Activated CD4-positive, alpha-beta memory T cell treated with anti-CD3 and anti-CD28 coated beads, Interleukin-2, amount 10 ng/mL, durations not matched to agents 7 days and 5 days (primary cell): ENCODE data around the gene FXYD5. TPM values are rescaled to one million over a fixed set of nuclear protein-coding genes. Genes with fewer than 3 reads are reported as not detected.
"Not testable (repeated sequence)": the region's sequence is repeated elsewhere in the genome, so short reads cannot be mapped to it uniquely, and the experiment has no call there.

Source experiments
- CTCF ChIA-PET: fragments of 350-600 bp; sonication (Branson Sonifier 250); formaldehyde crosslinking; loops from one replicate; lab custom pipeline; 2021; ENCODE audit warnings: antibody characterized with exemption, inconsistent platforms; lab: Charles Lee
- POLR2A ChIA-PET: fragments of 350-600 bp; sonication (Branson Sonifier 250); formaldehyde crosslinking; loops from one replicate; lab custom pipeline; 2021; ENCODE audit warnings: antibody characterized with exemption; lab: Charles Lee
- DNase-seq: peaks from one replicate; pipeline ENCODE4 v3.0.0-alpha.2; 2020
- H3K27ac Mint-ChIP-seq: one replicate; pipeline ENCODE4 v1.8.0; 2021; ENCODE audit warnings: mild to moderate bottlenecking, mixed read lengths
- H3K27me3 Mint-ChIP-seq: one replicate; pipeline ENCODE4 v1.8.0; 2021; ENCODE audit warnings: mixed read lengths
- H3K36me3 Mint-ChIP-seq: one replicate; pipeline ENCODE4 v1.8.0; 2021; ENCODE audit warnings: low read depth, mixed read lengths
- H3K4me1 Mint-ChIP-seq: one replicate; pipeline ENCODE4 v1.8.0; 2021; ENCODE audit warnings: mixed read lengths
- H3K4me3 Mint-ChIP-seq: one replicate; pipeline ENCODE4 v1.8.0; 2021; ENCODE audit warnings: mild to moderate bottlenecking, mixed read lengths
- H3K9me3 Mint-ChIP-seq: one replicate; pipeline ENCODE4 v1.8.0; 2021; ENCODE audit warnings: mixed read lengths
- total RNA-seq, 2 experiments: library from RNA; stranded (reverse); gene quantifications; one replicate each; pipeline ENCODE4 v1.2.3, GENCODE V29; 2021

The FXYD5 gene
- total RNA-seq, 2 experiments from 2014 or later: 588 to 589 TPM

DNA sequence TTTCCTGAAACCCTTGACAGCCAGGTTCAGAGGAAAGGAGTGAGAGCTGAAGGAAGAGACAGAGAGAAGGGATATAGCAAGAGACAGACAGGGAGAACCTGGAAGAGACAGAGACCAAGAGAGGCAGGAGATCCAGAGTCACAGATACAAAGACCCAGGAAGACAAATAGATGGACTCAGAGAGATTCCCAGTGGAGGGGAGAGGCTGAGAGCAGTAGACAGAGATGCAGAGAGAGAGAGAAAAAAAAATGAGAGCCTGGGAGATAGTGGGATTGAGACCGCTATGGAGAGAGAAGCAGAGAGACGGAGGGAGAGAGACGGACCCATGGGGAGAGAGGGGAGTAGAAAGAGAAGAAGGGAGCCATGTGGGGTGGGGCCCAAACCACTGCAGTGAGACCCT is 10.7 kb upstream of the FXYD5 start:
- Mint-ChIP-seq H3K36me3 (no peaks in the 10 kb centered on the region), H3K4me1 (peaks cover 35% of the 10 kb centered on the region), H3K27ac (no peak overlapping the region), H3K27me3 (peaks cover 22% of the 10 kb centered on the region), H3K4me3 (peak overlapping the region; percentile 21), H3K9me3 (no peaks in the 10 kb centered on the region)
- DNase-seq: no peak
- ChIA-PET POLR2A (interaction anchor here (1.0 to 3.9 kb wide), 2 partner anchors 10 to 127 kb away, joined by 4 to 39 read pairs; partner anchors contain the start of gene FXYD5), CTCF (interaction anchor here (0.7 to 2.0 kb wide), 4 partner anchors 10 to 72 kb away, joined by 3 to 8 read pairs (median 3); partner anchors contain the start of gene FXYD5)

DNA sequence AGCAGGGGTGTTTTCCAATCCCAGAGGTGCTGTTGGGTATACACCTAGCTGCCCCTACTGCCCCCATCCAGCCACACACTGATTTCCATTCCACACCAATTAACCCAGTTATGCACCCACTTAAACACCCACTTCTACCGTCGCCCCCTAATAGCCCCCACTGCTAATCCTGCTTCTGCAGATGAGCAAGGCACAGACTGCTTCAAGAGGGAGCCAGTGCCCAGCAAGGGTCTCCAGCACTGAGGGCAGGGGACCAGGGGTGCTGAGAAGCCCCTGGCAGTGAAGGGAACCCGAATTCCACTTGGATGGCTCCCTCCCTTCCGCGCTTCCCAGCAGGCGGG is 10.3 kb upstream of the FXYD5 start:
- Mint-ChIP-seq H3K27me3 (peaks cover 22% of the 10 kb centered on the region), H3K4me3 (no peak overlapping the region), H3K36me3 (no peaks in the 10 kb centered on the region), H3K9me3 (no peaks in the 10 kb centered on the region), H3K27ac (no peak overlapping the region), H3K4me1 (peaks cover 35% of the 10 kb centered on the region)
- CTCF ChIA-PET: interaction anchor here (2.0 kb wide), 1 partner anchor 10 kb away, joined by 8 read pairs; the partner anchor contains the start of gene FXYD5
- POLR2A ChIA-PET: no interaction called here
- no peak for DNase-seq

DNA sequence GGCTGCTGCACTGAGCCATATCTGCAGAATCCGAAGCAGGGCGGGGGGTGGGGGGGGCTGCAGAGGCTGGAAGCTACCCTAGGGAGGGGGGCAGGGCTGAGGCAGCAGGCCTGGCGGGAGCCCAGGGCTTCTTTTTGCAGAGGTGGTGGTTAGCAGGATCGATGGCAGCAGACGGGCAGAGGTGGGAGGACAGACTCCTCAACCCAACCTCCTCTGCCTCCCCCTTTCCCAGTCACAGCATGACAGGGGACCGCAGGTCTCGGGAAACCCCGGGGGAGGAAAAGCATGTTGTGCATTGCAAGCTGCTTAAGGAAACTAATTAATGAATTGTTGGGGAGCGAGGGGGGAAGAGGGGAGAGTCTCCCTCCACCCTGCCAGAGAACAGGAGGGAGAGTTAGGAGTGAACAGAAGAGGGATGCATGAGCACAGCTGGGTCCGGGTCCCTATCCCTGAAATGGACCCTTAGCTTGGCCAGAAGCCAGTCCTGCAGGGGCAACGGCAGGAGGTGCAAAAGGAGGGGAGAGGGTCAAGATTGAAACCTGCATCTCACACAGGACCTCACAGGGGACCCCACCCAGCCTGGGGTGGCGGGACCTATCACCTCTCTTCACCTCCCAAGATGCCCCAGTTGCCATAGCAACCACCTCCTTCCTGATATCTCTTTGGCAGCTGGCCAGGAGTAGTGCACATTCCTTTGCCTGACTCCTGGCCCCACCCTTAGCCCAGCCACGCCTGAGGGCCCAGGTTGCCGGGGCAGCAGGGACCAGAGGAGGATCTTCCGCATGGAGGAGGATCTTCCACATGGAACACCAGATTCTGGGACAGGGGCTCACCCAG is 9.7 kb upstream of the FXYD5 start:
- peaks cover 22% of the 10 kb centered on the region for H3K27me3 Mint-ChIP-seq
- POLR2A ChIA-PET: interaction anchor here (1.1 kb wide), 2 partner anchors 66 to 67 kb away, joined by 3 to 4 read pairs; no protein-coding TSS in a partner anchor
- no peak overlapping the region for H3K4me3 Mint-ChIP-seq
- peaks cover 35% of the 10 kb centered on the region for H3K4me1 Mint-ChIP-seq
- no peaks in the 10 kb centered on the region for H3K9me3 Mint-ChIP-seq
- H3K27ac Mint-ChIP-seq: no peak overlapping the region
- CTCF ChIA-PET: interaction anchor here (1.7 to 2.0 kb wide), 2 partner anchors 9 kb away, joined by 8 to 9 read pairs; partner anchors contain the start of gene FXYD5
- H3K36me3 Mint-ChIP-seq: no peaks in the 10 kb centered on the region
- peak; percentile 37 for DNase-seq

DNA sequence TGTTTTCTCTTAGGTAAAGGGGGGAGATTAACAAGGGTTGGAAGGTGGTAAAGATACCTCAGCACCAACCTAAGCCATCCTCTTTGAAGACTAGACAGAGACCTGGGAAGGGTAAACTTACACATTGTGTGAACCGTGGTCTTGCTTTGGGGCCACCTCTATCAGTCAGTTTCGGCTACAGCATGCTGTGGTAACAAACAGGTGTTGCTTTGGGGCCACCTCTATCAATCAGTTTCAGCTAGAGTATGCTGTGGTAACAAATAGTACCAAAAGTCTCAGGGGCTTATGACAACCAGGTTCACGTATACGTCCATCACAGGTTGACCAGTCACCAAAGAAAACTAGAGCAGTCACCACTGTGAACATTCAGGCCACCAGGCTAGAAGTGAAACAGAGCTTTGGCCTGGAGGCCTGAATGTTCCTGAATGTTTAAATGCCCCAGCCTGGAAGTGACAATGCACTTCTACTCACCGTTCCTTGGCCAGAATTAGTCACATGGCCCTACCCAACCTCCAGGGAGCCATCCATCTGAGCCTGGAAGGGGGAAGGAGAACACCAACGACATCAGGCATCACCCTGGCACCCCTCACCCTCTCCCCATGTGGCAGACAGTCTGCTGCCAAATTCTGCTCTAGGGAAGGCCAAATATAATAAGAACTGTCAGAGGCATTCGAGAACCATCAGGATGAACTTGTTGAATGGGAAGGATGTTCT is 7.6 kb upstream of the FXYD5 start:
- ChIA-PET CTCF (interaction anchor here (1.7 to 2.0 kb wide), 3 partner anchors 7 to 67 kb away, joined by 3 to 9 read pairs (median 6); partner anchors contain the start of genes FXYD5 and LGI4), POLR2A (no interaction called here)

DNA sequence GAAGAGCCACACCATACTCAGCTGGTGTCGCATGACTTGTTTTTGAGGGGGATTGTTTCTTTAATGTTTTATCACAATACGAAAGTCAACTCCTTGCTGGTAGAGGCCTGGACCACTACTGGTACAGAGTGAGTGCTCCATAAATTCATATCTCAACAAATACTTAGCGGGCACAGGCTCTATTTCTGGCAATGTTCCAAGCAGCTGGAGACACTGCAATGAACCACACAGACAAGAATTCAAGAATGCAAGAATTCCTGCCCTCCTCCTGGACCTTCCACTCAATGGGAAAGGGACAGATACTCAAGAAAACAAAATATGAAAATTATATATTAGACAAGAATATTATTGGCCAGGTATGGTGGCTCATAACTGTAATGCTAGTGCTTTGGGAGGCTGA is 5.1 kb upstream of the FXYD5 start:
- CTCF ChIA-PET: interaction anchor here (1.2 kb wide), 1 partner anchor 12 kb away, joined by 3 read pairs; no protein-coding TSS in a partner anchor
- peaks cover 8% of the 10 kb centered on the region for H3K27me3 Mint-ChIP-seq
- POLR2A ChIA-PET: interaction anchor here (0.6 to 0.7 kb wide), 2 partner anchors 8 to 57 kb away, joined by 3 read pairs; no protein-coding TSS in a partner anchor
- no peak for DNase-seq
- no peaks in the 10 kb centered on the region for H3K9me3 Mint-ChIP-seq
- no peak overlapping the region for H3K4me3 Mint-ChIP-seq
- peaks cover 4% of the 10 kb centered on the region for H3K36me3 Mint-ChIP-seq
- H3K4me1 Mint-ChIP-seq: peaks cover 28% of the 10 kb centered on the region
- no peak overlapping the region for H3K27ac Mint-ChIP-seq

More for the DNA sequence above, 7.6 kb upstream of the FXYD5 start:
- Mint-ChIP-seq H3K27ac (no peak overlapping the region), H3K27me3 (peaks cover 16% of the 10 kb centered on the region), H3K4me1 (peaks cover 28% of the 10 kb centered on the region), H3K36me3 (no peaks in the 10 kb centered on the region), H3K4me3 (no peak overlapping the region), H3K9me3 (no peaks in the 10 kb centered on the region)
- DNase-seq: no peak

DNA sequence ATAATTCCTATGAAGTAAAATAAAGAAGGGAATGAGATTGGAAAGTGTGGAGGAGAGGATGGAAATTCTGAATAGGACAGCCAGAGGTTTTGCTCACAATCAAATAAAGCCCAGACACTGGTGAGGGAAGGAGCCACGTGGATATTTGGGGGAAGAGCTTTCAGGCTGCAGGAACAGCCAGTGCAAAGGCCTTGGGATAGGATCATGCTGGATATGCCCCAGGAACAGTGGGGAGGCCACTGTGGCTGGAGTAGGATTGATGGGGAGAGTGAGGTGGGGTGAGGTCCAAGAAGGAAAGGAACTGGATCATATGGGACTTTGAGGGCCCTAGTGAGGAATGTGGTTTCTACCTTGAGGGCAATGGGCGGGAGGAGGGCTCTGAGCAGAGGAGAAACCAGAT is 4.1 kb upstream of the FXYD5 start:
- H3K27ac Mint-ChIP-seq: no peak overlapping the region
- peaks cover 14% of the 10 kb centered on the region for H3K36me3 Mint-ChIP-seq
- POLR2A ChIA-PET: no interaction called here
- CTCF ChIA-PET: interaction anchor here (1.2 to 4.9 kb wide), 2 partner anchors 9 to 13 kb away, joined by 3 to 47 read pairs; no protein-coding TSS in a partner anchor
- no peaks in the 10 kb centered on the region for H3K9me3 Mint-ChIP-seq
- H3K4me1 Mint-ChIP-seq: peaks cover 19% of the 10 kb centered on the region
- H3K27me3 Mint-ChIP-seq: peaks cover 4% of the 10 kb centered on the region
- no peak overlapping the region for H3K4me3 Mint-ChIP-seq
- DNase-seq: no peak

DNA sequence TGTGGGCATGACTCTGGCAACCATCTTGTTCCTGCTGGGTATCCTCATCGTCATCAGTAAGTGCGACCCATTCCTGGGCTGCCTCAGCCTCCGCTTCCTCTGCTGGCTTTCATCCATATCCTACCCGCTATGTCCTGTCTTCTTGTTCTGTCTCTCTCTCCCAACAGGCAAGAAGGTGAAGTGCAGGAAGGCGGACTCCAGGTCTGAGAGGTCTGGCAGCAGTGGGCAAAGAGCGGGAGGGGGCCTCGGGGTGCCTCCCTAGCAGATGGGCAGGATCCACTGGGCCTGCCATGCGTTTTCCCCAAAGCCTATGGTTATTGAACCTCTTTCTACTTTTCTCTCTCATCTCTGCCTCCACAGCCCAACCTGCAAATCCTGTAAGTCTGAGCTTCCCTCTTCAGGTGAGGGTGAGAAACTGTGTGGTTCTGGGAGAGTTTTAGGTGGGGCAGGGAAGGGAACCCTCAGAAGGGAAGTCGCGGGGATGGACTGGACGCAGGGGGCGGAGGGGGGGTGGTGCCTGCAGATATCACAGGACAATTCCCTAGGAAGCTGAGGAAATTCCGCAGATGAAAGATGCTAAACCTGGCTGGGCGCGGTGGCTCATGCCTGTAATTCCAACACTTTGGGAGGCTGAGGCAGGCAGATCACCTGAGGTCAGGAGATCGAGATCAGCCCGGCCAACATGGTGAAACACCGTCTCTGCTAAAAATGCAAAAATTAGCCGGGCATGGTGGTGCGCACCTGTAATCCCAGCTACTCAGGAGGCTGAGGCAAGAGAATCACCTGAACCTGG is 3.1 kb upstream of the FXYD5 start:
- Mint-ChIP-seq H3K9me3 (no peaks in the 10 kb centered on the region), H3K4me1 (peaks cover 28% of the 10 kb centered on the region), H3K4me3 (no peak overlapping the region), H3K27me3 (peaks cover 4% of the 10 kb centered on the region), H3K27ac (no peak overlapping the region), H3K36me3 (peaks cover 24% of the 10 kb centered on the region)
- CTCF ChIA-PET: interaction anchor here (0.5 to 4.9 kb wide), 3 partner anchors 10 to 65 kb away, joined by 3 to 47 read pairs (median 4); no protein-coding TSS in a partner anchor
- POLR2A ChIA-PET: interaction anchor here (4.3 kb wide), 1 partner anchor 55 kb away, joined by 33 read pairs; no protein-coding TSS in a partner anchor
- no peak for DNase-seq

DNA sequence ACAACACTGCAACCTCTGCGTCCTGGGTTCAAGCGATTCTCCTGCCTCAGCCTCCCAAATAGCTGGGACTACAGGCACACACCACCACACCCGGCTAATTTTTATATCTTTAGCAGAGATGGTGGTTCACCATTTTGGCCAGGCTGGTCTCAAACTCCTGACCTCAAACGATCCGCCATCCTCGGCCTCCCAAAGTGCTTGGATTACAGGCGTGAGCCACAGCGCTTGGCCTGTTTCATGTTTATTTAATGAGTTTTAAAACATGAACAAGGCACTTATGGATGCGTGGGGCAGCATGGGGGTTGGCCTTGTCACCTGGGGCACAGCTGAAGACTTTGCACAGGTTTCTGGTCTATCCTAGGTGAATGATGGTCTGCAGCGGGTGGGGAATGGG is 1.4 kb upstream of the FXYD5 start:
- DNase-seq, H3K9me3 Mint-ChIP-seq, H3K27me3 Mint-ChIP-seq, H3K27ac Mint-ChIP-seq: not testable (repeated sequence)
- Mint-ChIP-seq H3K36me3 (peaks cover 40% of the 10 kb centered on the region), H3K4me3 (peak overlapping the region; percentile 100), H3K4me1 (peaks cover 43% of the 10 kb centered on the region)
- CTCF ChIA-PET: interaction anchor here (1.0 to 4.9 kb wide), 12 partner anchors 7 to 117 kb away, joined by 3 to 47 read pairs (median 6); partner anchors contain the start of genes FXYD3 and FXYD7
- POLR2A ChIA-PET: interaction anchor here (0.9 to 10.6 kb wide), 8 partner anchors 11 to 116 kb away, joined by 3 to 106 read pairs (median 30); partner anchors contain the start of genes FXYD7 and USF2

DNA sequence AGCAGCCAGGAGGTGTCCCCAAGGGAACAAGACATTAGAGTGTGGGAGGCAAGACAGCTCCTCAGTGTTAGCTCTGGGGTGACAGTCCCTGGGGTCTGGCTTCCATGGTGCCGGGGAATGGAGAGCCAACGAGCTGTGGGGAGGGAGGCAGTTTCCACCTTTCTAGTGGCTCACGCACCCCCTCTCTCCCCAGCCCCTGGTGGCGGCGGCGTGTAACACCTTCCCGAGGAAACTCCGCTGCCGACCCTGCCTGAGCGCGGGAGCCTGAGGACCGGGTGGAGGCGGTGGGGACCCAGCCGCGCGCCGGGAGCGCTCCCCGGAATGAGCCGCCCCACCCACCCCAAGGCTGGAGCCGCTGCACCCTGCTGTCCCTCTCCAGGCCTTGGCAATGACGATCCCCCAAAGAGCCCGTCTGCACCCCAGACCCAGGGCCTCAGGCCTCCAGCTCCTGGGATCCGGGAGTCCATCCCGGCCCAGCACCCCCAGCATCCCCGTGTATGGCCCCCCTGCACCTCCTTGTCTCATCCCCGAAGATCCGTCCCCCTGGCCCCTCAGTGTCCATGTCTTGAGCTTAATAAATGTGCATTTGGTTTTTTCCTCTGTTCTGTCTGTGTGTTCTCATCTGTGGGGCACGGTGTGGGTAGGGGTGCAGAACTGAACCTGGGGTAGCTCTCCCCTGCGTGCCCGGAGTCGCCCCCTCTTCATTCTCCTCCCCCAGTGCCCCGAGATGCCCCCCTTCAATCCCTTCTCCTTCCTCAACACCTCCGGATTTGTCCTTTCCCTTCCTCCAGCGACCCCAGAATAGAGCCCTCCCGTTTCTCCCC is 622 bp upstream of the FXYD5 start:
- peak; percentile 80 for DNase-seq
- CTCF ChIA-PET: interaction anchor here (0.6 to 4.9 kb wide), 28 partner anchors 8 to 1335 kb away, joined by 3 to 47 read pairs (median 3); partner anchors contain the start of genes FXYD3 and FXYD7
- peaks cover 48% of the 10 kb centered on the region for H3K36me3 Mint-ChIP-seq
- POLR2A ChIA-PET: interaction anchor here (0.8 to 10.6 kb wide), 15 partner anchors 9 to 724 kb away, joined by 3 to 106 read pairs (median 4); partner anchors contain the start of genes FXYD7 and USF2
- H3K27ac Mint-ChIP-seq: peak overlapping the region; percentile 97
- peaks cover 50% of the 10 kb centered on the region for H3K4me1 Mint-ChIP-seq
- peak overlapping the region; percentile 100 for H3K4me3 Mint-ChIP-seq
- peaks cover 4% of the 10 kb centered on the region for H3K27me3 Mint-ChIP-seq
- H3K9me3 Mint-ChIP-seq: no peaks in the 10 kb centered on the region

DNA sequence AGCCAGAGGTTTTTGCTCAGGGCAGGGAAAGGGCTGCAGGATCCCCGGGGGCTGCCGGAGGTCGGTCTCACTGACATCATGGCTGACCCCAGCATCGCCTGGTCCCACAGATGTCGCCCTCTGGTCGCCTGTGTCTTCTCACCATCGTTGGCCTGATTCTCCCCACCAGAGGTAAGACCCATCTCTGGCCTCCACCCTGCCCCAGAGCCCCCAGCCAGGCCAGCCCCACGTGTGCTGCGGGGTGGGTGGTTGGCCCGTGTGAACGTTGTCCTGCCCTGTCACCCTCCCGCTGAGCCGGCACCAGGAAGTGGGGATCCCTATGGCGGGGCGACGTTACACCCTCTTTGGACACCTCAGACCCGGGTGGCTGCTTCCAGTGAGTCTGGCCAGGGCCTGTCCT is 906 bp downstream of the FXYD5 start:
- ChIA-PET CTCF (no interaction called here), POLR2A (interaction anchor here (3.1 to 10.6 kb wide), 6 partner anchors 13 to 111 kb away, joined by 15 to 106 read pairs (median 36); partner anchors contain the start of gene FXYD7)
- Mint-ChIP-seq H3K4me3 (peak overlapping the region; percentile 100), H3K36me3 (peaks cover 64% of the 10 kb centered on the region), H3K27ac (peak overlapping the region; percentile 97), H3K9me3 (peaks cover 2% of the 10 kb centered on the region), H3K27me3 (peaks cover 4% of the 10 kb centered on the region), H3K4me1 (peaks cover 57% of the 10 kb centered on the region)
- DNase-seq: peak; percentile 43
